Renal pelvis (tissue), 4 donors: Measurements from ENCODE around the gene SEMA4C. TPM values are rescaled to one million over a fixed set of nuclear protein-coding genes. Genes with fewer than 3 reads are reported as not detected.
"Not testable (repeated sequence)": the region's sequence is repeated elsewhere in the genome, so short reads cannot be mapped to it uniquely, and the experiment has no call there.

Source experiments
- DNase-seq: peaks from one replicate; pipeline ENCODE4 v3.0.0-alpha.2; 2013
- polyA plus RNA-seq, 3 donors: library from polyadenylated mRNA; unstranded; fragments of 120-200 nt; gene quantifications; one replicate each; pipeline ENCODE4 v1.2.1, GENCODE V29; 2013; ENCODE audit not compliant: insufficient read length in 3 of 3

SEMA4C gene
- polyA plus RNA-seq, 3 donors = 41.0 to 51.2 (median 43.1) TPM

- no peak for DNase-seq
These were observed 30.4 kb upstream of the SEMA4C start for GRCh38 chr2:96900237-96900636.

- DNase-seq = no peak
These were observed 29.5 kb upstream of the SEMA4C start for GRCh38 chr2:96899413-96899741.

- no peak for DNase-seq
These were observed 28.9 kb upstream of the SEMA4C start for GRCh38 chr2:96898641-96899412.

GRCh38 chr2:96898135-96898505 is 28.2 kb upstream of the SEMA4C start:
- no peak for DNase-seq

GRCh38 chr2:96897491-96898134 is 27.7 kb upstream of the SEMA4C start:
- no peak for DNase-seq

GRCh38 chr2:96895746-96896651 is 26.1 kb upstream of the SEMA4C start:
- no peak for DNase-seq

GRCh38 chr2:96895032-96895745 is 25.3 kb upstream of the SEMA4C start:
- no peak for DNase-seq

GRCh38 chr2:96894151-96894531 is 24.3 kb upstream of the SEMA4C start:
- DNase-seq = no peak

- no peak for DNase-seq
These were observed 23.6 kb upstream of the SEMA4C start for GRCh38 chr2:96893289-96894150.

GRCh38 chr2:96891591-96892333 is 21.9 kb upstream of the SEMA4C start:
- DNase-seq = no peak

- DNase-seq = no peak
These were observed 21.0 kb upstream of the SEMA4C start for GRCh38 chr2:96890726-96891385.

- DNase-seq = no peak
These were observed 20.4 kb upstream of the SEMA4C start for GRCh38 chr2:96890252-96890651.

GRCh38 chr2:96889502-96889901 is 19.6 kb upstream of the SEMA4C start:
- DNase-seq = not testable (repeated sequence)

GRCh38 chr2:96888072-96889011 is 18.5 kb upstream of the SEMA4C start:
- DNase-seq = no peak

- DNase-seq = no peak
These were observed 17.7 kb upstream of the SEMA4C start for GRCh38 chr2:96887493-96888012.

- no peak for DNase-seq
These were observed 15.8 kb upstream of the SEMA4C start for GRCh38 chr2:96885432-96886347.
